ENCODE results near the gene RTF2.
"Not testable (repeated sequence)": the region's sequence is repeated elsewhere in the genome, so short reads cannot be mapped to it uniquely, and the experiment has no call there.

RTF2 gene

GRCh38 chr20:56540415-56540814, 72.0 kb downstream of the RTF2 start:
- DNase-seq (ENCODE audit: low read depth in 1 of 2, low spot score in 1 of 2) = no peak

GRCh38 chr20:56542489-56543030, 74.1 kb downstream of the RTF2 start:
- no peak for DNase-seq (ENCODE audit: low read depth in 1 of 2, low spot score in 1 of 2)

GRCh38 chr20:56551571-56551970, 83.1 kb downstream of the RTF2 start:
- no peak for DNase-seq (ENCODE audit: low read depth in 1 of 2, low spot score in 1 of 2)

GRCh38 chr20:56552911-56553629, 84.6 kb downstream of the RTF2 start:
- DNase-seq (ENCODE audit: low read depth in 1 of 2, low spot score in 1 of 2) = no peak

GRCh38 chr20:56554869-56555268, 86.4 kb downstream of the RTF2 start:
- no peak for DNase-seq (ENCODE audit: low read depth in 1 of 2, low spot score in 1 of 2)

GRCh38 chr20:56558968-56559367, 90.5 kb downstream of the RTF2 start:
- DNase-seq (ENCODE audit: low read depth in 1 of 2, low spot score in 1 of 2) = no peak

- not testable (repeated sequence) for DNase-seq (ENCODE audit: low read depth in 1 of 2, low spot score in 1 of 2)
Measured at GRCh38 chr20:56564526-56564925, 96.1 kb downstream of the RTF2 start.

GRCh38 chr20:56565511-56565910, 97.1 kb downstream of the RTF2 start:
- no peak for DNase-seq (ENCODE audit: low read depth in 1 of 2, low spot score in 1 of 2)

GRCh38 chr20:56566621-56567020, 98.2 kb downstream of the RTF2 start:
- no peak for DNase-seq (ENCODE audit: low read depth in 1 of 2, low spot score in 1 of 2)

Measured in stimulated activated CD4-positive, alpha-beta T cell treated with anti-CD3 and anti-CD28 coated beads, Interleukin-15, amount 100 ng/mL, for 1 hour (primary cell).